GM21360 (cell line): ENCODE results near the gene CELF2.
A peak's percentile ranks its signal among the peaks of the same experiment; 100 is the strongest.

Source experiments
- ATAC-seq: cut with Tn5 transposase; IDR thresholded peaks from one replicate; pipeline ENCODE4 v1.9.1; 2021; ENCODE audit warnings: mild to moderate bottlenecking, moderate library complexity; ENCODE audit not compliant: unreplicated experiment

CELF2 gene

GRCh38 chr10:11240641-11241040, 223.0 kb downstream of the CELF2 start:
- ATAC-seq, result no peak

- peak; percentile 58 for ATAC-seq
Observed at GRCh38 chr10:11242443-11243387, 225.0 kb downstream of the CELF2 start.

GRCh38 chr10:11243425-11244222, 226.0 kb downstream of the CELF2 start:
- ATAC-seq, result no peak

GRCh38 chr10:11245095-11245479, 227.4 kb downstream of the CELF2 start:
- ATAC-seq, result peak; percentile 10

GRCh38 chr10:11245510-11245909, 227.8 kb downstream of the CELF2 start:
- ATAC-seq, result peak; percentile 51

- no peak for ATAC-seq
Observed at GRCh38 chr10:11245981-11246590, 228.4 kb downstream of the CELF2 start.

GRCh38 chr10:11246752-11247467, 229.2 kb downstream of the CELF2 start:
- ATAC-seq, result no peak

- ATAC-seq, result no peak
Observed at GRCh38 chr10:11249152-11249807, 231.6 kb downstream of the CELF2 start.

- ATAC-seq, result no peak
Observed at GRCh38 chr10:11249808-11250195, 232.1 kb downstream of the CELF2 start.

GRCh38 chr10:11250304-11250703, 232.6 kb downstream of the CELF2 start:
- ATAC-seq, result no peak

GRCh38 chr10:11252887-11253286, 235.2 kb downstream of the CELF2 start:
- ATAC-seq, result no peak

- ATAC-seq, result no peak
Observed at GRCh38 chr10:11253385-11254002, 235.8 kb downstream of the CELF2 start.

- ATAC-seq, result no peak
Observed at GRCh38 chr10:11255156-11255555, 237.5 kb downstream of the CELF2 start.

- no peak for ATAC-seq
Observed at GRCh38 chr10:11255796-11256444, 238.2 kb downstream of the CELF2 start.

- peak; percentile 40 for ATAC-seq
Observed at GRCh38 chr10:11256896-11257295, 239.2 kb downstream of the CELF2 start.

GRCh38 chr10:11257440-11258090, 239.9 kb downstream of the CELF2 start:
- no peak for ATAC-seq

- ATAC-seq, result no peak
Observed at GRCh38 chr10:11260170-11260569, 242.5 kb downstream of the CELF2 start.

- no peak for ATAC-seq
Observed at GRCh38 chr10:11261143-11261542, 243.5 kb downstream of the CELF2 start.
